ENCODE measurements around the gene KCNJ10. TPM values are rescaled to one million over a fixed set of nuclear protein-coding genes. Genes with fewer than 3 reads are reported as not detected.

KCNJ10 gene
- total RNA-seq, 1 experiment from 2014 or later: 0.12 TPM

DNA sequence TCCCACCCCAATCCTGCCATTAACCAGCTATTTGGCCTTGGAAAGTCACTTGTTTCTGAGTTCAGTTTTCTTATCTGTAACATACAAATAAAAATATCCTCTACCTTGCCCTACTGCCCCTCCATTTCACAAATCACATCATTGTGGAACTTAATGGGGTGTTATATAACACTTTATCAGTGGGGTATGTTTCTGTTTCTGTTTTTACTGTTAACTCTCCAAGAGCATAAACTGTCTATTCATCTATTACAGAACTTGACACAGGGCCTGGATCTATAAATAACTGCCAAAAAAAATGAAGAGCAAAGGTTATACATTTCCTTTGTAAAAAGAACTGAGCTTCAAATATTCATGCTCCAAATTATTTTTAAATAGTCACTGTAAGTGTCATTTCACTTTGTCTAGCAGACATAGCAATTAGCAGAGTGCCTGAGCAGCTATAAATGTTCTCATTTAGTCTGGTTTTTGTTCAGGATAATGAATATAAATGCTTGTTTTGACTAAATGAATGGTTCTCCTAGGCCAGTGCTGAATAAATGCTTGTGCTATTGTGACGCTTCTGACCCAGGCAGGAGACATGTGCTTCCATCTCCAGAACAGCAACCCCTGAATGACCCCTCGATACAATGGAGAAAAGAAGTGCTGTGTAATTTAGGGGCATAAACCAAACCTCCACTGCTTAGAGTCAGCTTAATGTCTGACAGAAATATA, 45.6 kb downstream of the KCNJ10 start:
- DNase-seq (ENCODE audit: low read depth): no peak

- peak; percentile 64 for DNase-seq (ENCODE audit: low read depth)
Measured at GRCh38 chr1:160022330-160023310, 47.3 kb downstream of the KCNJ10 start.

DNA sequence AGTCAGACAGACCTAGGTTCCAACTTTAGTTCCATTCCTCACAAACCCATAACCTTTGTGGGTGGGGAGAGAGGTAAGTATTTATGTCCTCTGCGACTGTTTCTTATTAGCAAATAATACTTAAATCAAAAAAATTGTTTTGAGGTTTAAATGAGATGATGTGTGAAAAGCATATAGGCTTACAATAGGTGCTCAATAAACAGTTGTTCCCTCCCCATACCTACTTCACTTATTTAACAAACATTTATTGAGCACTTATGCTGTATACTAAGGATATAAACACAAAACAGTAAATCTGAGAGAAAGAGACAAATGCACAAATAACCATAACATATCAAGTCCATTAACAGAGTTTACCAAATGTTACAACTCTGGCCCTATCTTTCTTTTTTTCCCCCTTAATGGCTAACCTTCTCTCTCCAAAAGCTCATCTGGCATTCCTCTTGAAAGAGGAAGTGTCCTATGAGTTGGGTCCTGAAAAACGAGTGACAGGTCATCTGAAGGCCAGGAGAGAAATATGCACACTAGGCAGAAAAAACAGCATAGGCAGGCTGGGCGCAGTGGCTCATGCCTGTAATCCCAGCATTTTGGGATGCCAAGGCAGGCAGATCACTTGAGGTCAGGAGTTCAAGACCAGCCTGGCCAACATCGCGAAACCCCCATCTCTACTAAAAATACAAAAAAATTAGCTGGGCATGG, 48.4 kb downstream of the KCNJ10 start:
- no peak for DNase-seq (ENCODE audit: low read depth)

- no peak for DNase-seq (ENCODE audit: low read depth)
Measured at GRCh38 chr1:160020196-160020595, 49.8 kb downstream of the KCNJ10 start.

DNA sequence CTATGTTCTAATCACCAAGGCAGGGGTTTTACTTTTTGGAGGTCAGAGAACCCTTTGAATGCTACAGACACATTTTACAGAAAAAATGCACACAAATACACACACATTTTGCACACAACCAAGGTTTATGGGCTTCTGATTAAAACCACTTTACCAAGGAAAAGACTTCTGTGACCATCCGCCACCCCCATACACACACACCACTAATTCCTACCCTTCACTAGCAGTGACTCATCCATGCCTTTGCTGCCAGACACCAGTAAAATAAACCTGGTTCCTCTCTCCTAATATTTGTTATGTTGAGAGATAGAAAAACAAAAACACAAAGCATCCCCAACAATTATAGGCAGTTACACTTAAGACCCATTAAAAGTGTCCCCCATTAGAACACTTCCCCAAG, 51.1 kb downstream of the KCNJ10 start:
- DNase-seq (ENCODE audit: low read depth): peak; percentile 35

GRCh38 chr1:160018347-160018746, 51.6 kb downstream of the KCNJ10 start:
- no peak for DNase-seq (ENCODE audit: low read depth)

DNA sequence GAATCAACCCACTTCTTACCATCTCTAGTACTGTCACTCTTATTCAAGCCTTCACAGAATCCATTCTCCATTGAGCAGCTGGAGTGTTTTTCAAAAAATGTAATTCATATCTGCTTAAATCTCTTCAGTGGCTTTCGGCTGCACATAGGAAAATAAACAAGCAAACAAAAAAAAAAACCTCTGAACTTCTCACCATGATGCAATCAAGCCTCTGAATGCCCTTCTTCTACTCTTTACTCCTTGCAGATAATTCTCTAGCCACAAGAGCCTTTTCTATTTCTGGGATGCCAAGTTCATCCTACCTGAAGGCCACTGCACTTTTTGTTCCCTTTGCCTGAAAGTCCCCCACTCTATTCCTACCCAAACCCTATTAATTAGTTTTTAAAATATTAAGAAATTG, 52.4 kb downstream of the KCNJ10 start:
- no peak for DNase-seq (ENCODE audit: low read depth)

DNA sequence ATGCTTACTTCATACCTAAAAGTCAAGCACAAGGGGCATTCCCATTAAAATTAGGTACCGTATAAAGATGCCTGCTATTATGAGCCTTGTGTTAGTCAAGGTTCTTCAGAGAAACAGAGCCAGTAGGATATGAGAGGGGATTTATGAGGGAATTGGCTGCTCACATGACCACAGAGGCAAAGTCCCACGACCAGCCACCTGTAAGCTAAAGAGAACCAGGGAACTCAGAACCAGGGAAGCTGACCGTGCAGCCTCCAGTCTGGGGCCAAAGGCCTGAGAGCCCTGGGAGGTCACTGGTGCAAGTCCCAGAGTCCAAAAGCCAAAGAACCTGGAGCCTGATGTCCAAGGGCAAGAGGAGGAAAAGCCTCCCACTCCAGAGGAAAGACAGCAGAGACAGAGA, 58.2 kb downstream of the KCNJ10 start:
- no peak for DNase-seq (ENCODE audit: low read depth)

GRCh38 chr1:160009801-160010200, 60.2 kb downstream of the KCNJ10 start:
- no peak for DNase-seq (ENCODE audit: low read depth)

- DNase-seq (ENCODE audit: low read depth): no peak
Measured at GRCh38 chr1:160009081-160009480, 60.9 kb downstream of the KCNJ10 start.

DNA sequence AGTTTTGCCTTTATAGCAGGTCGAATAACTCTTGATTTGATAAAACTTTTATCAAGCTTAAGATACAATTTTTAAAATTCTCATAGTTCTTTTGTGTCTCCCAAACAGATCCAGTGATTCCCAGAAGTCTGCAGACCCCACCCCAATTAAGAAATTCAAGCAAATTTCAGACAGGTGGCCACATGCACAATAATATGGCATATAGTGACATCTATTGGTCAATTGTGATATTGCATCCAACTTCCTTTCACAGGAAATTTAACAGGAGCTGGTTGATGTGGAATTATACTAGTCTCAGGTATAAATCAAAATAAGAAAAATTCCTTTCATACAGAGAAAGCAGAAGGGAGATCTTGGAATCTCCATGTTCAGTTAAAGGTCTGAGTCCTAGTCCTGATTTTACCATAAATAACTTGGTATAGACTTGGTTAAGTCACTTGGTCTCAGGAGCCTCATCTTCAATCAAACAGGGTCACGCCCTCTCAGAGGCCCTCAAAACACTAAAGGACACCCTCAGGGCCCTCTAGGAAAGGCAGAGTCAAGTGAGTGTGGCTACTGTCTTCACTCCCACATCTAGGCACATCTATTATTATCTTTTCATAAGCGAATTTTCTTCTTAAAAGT, 62.3 kb downstream of the KCNJ10 start:
- DNase-seq (ENCODE audit: low read depth): peak; percentile 13

GRCh38 chr1:160006312-160006940, 63.5 kb downstream of the KCNJ10 start:
- peak; percentile 57 for DNase-seq (ENCODE audit: low read depth)

- no peak for DNase-seq (ENCODE audit: low read depth)
Measured at GRCh38 chr1:160005070-160005469, 64.9 kb downstream of the KCNJ10 start.

DNA sequence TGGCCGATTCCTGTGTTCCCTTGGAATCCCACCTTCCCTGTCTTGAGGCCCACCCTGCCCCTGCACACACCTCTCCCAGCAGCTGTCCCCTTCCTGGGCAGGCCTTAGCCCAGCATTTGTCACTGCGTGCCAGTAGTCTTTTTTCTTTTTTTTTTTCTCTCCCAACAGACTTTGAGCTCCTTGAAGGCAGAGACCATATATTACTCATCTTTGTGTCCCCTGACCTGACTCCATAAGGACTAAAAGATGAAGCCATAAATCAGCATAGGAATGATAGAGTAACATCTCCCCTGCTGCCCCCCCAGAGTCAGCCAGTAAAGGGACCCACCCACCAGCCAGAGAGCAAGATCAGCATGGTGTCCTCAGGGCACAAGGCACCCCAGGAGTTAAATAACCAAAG, 65.5 kb downstream of the KCNJ10 start:
- no peak for DNase-seq (ENCODE audit: low read depth)

DNA sequence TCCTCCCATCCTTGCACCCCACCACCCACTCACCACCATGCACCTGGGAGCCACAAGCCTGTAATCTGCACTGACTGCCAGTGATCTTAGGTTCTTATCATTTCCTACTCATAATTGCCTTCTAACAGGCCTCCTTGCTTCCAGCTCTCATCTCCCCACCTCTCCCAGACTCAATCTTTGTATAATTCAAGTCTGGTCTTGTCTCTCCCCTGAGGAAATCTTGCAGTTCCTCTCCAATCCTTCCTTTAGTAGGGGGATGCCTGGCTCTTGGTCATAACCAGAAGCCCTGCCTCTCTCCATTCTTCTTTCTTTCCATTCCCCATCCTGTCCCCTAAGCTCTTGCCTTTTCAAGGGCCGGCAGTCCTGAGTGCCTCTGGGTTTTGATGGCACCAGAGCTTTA, 66.0 kb downstream of the KCNJ10 start:
- no peak for DNase-seq (ENCODE audit: low read depth)

GRCh38 chr1:160001440-160001839, 68.5 kb downstream of the KCNJ10 start:
- no peak for DNase-seq (ENCODE audit: low read depth)

DNA sequence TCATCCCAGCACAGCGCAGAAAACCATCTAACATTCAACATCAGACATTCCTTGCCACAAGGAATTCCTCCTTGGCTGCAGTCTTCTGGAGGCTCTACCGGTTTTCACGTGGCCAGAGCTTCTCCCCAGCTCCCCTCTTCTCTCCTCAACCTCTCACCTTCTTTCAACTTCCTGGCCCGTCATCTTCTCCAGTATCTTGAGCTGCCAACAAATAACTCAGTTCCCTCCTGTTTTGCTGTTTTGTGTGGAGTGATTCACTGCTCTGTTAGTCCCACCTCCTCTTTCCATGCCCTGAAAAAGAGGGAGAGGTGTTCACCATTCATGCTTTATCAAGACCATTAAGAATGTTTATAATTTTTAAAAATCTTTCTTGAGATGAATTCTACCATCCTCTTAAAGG, 70.8 kb downstream of the KCNJ10 start:
- DNase-seq (ENCODE audit: low read depth): no peak

- DNase-seq (ENCODE audit: low read depth): peak; percentile 56
Measured at GRCh38 chr1:159996653-159997052, 73.3 kb downstream of the KCNJ10 start.

DNA sequence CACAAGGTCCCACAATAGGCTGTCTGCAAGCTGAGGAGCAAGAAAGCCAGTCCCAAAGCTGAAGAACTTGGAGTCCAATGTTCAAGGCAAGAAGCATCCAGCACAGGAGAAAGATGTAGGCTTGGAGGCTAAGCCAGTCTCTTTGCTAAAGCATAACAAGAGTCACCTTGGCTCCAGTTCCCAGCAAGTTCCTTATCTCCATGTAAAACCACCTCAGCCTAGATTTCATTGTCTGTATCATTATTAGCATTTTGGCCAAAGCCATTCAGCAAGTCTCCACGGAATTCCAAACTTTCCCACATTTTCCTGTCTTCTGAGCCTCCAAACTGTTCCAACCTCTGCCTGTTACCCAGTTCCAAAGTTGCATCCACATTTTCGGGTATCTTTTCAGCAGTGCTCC, 75.1 kb downstream of the KCNJ10 start:
- no peak for DNase-seq (ENCODE audit: low read depth)

- no peak for DNase-seq (ENCODE audit: low read depth)
Measured at GRCh38 chr1:159993911-159994310, 76.0 kb downstream of the KCNJ10 start.

GRCh38 chr1:159992161-159992560, 77.8 kb downstream of the KCNJ10 start:
- DNase-seq (ENCODE audit: low read depth): no peak

All from RPMI7951 (cell line).